DMS 273 (cell line): Measurements from ENCODE around the gene LDLRAD4.
"Not testable (repeated sequence)": the region's sequence is repeated elsewhere in the genome, so short reads cannot be mapped to it uniquely, and the experiment has no call there.

ENCODE experiments used
- DNase-seq: peaks from one replicate; lab custom pipeline; 2025; ENCODE audit not compliant: unreplicated experiment; lab: John Stamatoyannopoulos, UW

LDLRAD4 gene

GRCh38 chr18:13245481-13246000 is 27.0 kb downstream of the LDLRAD4 start:
- DNase-seq: peak; percentile 27

DNA sequence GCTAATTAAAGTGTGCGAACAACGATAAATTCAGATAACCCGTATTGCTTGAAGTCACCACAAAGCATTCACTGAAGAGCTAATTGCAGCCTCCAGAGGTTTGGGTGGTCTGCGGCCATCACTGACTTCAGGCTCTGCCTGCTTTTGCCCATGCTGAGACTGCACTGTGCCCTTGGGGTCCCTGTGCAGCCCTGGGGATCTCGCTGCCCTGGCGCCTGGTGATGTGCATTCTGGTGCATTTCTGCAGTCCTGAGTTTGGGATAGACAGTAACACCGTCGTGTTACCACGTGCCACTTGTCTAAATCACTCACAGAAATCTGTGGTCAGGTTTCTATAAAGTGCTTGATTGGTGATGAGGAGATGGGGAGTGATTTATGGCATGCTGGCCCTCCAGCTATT is 27.6 kb downstream of the LDLRAD4 start:
- no peak for DNase-seq

DNA sequence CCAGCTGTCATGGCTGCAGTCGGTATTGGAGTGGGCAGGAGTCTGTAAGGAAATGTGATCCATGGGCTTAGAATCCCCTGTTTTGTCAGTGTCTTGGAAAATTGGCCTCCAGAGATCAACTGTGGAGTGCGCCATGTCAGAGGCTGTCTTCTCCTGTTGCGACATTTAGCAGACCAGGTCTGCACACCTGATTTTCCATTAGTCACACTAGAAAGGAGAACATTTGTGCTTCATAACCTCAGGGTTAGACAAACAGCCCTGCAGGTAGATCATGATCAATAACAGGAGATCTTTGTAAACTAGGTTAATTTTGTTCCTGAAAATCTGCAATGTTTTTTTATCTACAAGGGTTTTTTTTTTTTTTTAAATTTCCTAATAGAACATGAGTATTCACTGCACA is 28.0 kb downstream of the LDLRAD4 start:
- no peak for DNase-seq

DNA sequence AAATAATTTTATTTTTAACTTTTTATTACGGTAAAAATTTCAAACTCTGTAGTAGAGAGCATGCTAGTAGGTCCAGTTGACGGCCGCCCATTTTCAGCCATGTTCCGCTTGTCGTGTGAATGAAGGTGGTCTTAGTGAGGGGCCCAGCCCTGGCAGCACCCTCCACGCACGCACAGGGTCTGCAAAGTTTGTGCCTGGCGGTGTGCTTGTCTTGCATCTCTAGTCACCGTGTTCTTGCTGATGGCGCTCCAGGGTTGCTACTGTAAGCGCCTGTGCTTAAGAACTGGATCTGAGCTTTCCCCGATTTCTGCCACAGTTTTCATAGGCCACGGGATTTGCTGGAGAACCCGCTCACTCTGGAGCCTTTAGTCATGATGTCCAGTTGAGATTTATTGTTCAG is 28.9 kb downstream of the LDLRAD4 start:
- no peak for DNase-seq

DNA sequence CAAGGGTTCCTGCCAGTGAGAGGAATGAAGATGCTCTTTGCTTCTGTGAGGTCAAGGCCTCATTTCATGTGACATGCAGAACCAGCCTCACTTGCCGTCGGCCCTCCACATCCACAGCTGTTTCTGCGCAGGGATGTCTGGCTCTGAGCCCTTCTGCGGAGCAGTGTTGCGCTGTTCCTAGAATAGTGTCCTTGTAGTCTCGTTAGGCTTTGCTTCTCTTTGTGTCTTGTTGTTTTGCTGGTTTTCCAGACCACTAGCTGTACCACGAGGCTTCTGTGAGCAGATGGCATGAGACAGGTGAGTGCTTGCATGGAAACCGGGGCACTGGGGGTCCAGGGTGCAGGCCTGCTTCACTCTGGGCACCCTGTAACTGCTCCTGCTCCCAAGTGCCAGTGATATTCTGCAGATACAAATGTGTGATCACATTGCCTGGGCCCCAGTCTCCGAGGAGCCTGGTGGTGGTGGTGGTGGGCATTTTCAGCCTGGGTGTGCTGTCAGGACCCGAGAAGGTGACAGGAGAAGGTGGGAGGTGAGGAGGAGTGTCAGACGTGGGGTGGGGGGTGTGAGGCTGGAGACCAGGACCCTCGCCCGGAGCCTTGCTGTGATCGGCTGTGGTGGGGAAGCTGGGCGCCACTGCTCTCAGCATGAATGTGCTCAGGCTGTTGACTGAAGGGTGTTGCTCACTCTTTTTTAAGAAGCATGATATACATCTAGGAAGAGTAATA is 34.3 kb downstream of the LDLRAD4 start:
- DNase-seq: no peak

DNA sequence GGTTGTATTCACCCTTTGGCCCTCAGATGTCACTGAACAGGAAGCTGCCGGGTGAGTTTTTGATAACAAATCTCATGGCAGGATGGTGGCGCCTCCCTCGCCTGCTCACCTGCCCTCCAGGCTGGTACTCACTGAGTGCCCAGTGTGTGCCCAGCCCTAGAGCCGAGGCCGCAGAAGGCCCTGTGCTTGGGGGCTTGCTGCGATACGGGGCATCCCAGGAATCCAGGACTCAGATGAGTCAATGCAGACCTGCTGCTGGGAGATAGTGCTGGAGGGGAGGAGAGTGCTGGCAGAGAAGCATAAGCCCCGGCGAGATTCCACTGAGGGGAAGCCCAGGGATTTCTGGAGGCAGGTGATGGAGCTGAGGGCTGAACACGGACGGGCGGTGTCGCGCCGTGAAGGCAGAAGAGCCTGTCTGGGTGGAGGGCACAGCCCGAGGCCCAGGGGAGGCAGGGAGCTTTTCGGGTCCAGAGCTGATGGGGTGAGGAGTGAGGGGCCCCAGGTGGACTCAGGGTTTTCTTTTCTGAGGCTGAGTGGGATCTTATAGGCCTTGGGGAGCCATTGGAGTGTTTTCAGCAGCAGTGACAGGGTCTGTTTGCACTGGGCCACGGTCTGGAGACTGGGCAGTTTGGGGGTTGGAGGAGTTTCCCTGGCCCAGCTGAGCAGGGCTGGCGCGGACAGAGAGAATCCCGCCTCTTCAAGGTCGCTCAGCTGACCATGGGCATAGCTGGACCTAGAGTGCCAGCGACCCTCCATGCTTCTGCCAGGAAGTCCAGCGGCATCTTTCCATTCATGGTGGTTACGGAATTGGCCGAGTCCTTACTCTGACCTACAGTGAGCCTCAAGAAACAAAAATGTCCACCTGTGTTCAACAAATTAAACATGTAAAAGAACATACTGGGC is 35.5 kb downstream of the LDLRAD4 start:
- DNase-seq: no peak

DNA sequence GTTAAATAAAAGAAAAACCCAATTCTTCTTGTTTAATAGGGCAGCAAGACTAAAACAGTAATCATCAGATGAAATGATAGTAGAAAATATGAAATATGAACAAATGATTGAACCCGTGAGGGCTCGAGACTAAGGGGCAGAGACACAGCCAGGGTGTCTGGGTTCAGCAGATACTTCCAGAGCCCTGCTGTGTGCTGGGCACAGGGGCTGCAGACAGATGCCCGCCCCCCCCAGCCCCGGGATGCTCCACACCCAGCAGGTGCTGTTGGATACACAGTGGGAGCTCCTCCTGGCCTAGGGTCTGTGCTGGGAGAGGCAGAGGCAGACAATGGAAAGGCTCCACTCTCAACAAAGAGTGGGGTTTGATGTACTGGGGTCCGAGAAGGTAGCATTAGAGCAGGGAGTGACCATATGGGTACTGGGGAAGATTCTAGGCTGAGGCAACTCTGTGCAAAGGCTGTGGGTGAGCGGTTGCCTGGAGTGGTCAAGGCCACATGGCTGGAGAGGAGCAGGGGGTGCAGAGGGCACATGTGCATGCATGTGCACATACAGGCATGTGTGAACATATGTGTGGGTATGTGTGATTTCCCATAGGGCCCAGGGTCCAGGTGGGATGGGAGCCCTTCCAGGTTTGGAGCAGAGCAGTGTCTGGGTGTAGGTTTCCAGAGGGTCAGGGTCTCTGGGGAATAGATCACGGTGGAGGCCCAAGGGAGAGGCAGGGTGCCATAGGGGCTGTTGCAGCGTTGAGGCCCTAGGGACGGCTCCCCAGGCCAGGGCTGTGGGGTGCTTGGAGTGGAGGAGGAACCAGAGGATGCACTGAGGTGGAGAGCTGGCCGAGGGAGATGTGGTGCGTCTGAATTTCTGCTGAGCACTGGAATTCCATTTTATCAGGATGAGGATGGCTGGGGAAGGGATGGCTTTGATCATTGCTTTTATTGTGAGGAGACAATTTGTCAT is 36.7 kb downstream of the LDLRAD4 start:
- no peak for DNase-seq

- DNase-seq: peak; percentile 54
Measured at GRCh38 chr18:13256444-13257305, 38.1 kb downstream of the LDLRAD4 start.

GRCh38 chr18:13257361-13257980 is 38.9 kb downstream of the LDLRAD4 start:
- no peak for DNase-seq

DNA sequence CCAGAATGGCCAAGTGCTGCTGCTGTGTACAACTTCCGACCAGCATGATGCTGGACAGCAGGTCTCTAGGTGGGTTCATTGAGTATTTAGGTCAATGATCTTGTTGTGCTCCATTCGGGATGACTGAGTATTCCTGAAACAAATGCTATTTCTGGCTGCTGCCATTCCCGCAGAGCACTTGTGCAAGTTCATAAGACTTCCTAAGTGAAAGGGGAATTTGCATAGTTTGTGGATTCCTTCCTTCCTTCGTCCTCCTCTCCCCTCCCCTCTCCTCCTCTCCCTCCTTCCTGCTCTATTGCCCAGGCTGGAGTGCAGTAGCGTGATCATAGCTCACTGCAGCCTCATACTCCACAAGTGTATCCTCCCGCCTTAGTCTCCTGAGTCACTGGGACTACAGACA is 40.4 kb downstream of the LDLRAD4 start:
- DNase-seq: no peak

DNA sequence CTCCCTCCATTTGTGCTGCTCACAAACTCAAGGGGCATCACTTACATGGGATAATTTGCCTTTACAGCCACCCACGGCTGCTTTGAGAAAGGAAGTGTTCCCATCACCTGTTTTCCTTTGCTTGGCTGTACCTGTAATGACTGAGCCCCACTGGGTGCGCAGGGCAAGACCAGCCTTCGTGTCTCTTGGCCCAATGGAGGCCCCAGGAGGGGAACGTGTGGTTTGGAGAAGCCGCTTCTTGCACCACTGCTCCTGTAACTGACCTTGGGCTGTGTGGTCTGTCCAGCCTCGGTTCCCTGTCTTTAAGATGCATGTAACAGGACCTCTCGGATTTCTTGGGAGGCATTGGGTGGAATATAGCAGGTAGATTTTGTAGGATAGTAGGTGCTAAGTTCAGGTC is 41.1 kb downstream of the LDLRAD4 start:
- no peak for DNase-seq

GRCh38 chr18:13260197-13260934 is 41.8 kb downstream of the LDLRAD4 start:
- DNase-seq: no peak

DNA sequence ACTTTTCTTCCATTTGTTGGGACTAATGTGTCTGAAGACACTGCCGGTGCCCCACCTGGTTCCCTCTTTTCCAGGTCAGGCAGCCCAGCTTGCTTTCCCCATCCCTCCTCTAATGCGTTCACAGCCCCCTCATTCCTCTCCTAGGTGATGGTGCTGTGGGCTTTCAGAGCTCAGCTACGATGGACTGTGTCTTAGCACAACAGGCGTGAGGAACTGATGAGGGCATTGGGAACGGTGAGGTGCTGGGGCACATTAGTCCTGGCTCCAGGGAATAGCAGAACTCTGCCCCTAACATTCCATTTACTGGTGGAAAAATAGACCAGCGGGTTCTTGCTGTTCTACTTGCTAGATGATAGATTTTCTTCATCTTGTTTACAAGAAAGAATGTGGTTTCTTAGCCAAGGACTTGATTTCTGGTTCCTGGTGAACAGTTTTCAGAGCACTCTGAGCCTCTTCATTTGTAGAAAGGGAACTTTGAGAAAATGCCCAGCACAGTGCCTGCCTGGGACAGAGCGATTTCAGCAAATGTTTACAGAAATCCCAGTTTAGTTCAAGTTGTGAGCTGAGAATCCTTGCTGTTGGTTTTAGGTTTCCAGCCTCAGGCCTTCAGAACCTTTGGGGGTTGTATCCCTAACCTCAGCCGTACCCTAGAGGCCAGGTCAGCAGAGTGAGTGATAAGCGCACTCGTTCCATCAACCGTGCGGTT is 42.5 kb downstream of the LDLRAD4 start:
- no peak for DNase-seq

- DNase-seq: no peak
Measured at GRCh38 chr18:13261661-13262357, 43.2 kb downstream of the LDLRAD4 start.

DNA sequence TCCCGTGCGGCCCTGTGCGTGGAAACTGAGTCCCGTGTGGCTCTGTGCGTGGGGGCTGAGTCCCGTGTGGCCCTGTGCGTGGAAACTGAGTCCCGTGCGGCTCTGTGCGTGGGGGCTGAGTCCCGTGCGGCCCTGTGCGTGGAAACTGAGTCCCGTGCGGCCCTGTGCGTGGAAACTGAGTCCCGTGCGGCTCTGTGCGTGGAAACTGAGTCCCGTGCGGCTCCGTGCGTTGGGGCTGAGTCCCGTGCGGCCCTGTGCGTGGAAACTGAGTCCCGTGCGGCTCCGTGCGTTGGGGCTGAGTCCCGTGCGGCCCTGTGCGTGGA is 43.8 kb downstream of the LDLRAD4 start:
- DNase-seq: not testable (repeated sequence)

DNA sequence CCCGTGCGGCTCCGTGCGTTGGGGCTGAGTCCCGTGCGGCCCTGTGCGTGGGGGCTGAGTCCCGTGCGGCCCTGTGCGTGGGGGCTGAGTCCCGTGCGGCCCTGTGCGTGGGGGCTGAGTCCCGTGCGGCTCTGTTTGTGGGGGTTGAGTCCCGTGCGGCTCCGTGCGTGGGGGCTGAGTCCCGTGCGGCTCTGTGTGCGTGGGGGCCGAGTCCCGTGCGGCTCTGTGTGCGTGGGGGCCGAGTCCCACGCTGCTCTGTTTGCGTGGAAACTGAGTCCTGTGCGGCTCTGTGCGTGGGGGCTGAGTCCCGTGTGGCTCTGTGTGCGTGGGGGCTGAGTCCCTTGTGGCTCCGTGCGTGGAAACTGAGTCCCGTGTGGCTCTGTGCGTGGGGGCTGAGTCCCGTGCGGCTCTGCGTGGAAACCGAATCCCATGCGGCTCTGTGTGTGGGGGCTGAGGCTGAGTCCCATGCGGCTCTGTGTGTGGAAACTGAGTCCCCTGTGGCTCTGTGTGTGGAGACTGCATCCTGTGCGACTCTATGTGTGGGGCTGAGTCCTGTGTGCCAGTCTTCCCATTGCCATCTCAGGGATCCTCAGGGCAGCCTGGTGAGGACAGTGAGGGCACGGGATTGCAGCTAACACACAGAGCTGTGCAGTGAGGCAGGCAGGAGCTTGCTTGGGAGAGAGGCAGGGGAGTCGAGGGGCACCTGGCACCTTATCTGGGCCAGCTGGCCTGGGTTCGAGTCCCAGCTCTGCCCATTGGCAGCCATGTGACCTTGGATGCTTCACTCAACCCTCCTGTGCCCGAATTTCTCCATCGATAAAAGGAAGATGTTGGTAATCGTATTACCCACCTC is 44.5 kb downstream of the LDLRAD4 start:
- no peak for DNase-seq
